ENCODE results near the gene CERS2.

CERS2 gene

DNA sequence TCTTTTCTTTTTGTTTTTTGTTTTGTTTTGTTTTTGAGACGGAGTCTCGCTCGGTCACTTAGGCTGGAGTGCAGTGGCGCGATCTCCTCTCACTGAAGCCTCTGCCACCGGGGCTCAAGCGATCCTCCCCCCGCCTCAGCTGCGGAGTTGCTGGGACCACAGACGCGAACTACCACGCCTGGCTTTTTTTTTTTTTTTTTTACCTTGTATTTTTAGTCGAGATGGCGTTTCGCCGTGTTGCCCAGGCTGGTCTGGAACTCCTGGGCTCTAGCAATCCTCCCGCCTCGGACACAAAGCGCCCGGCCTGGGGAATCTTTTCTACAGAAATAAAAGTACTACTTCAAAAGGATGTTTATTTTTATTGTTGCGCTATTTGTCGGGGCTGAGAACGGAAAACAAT is 49.6 kb downstream of the CERS2 start:
- Histone ChIP-seq H3K9ac (ENCODE audit: low read length) (no peak overlapping the region), H3K36me3 (ENCODE audit: low read length) (peaks cover 18% of the 10 kb centered on the region), H3K27me3 (ENCODE audit: low read length) (no peaks in the 10 kb centered on the region), H2AFZ (ENCODE audit: low read depth, low read length, severe bottlenecking) (no peak overlapping the region), H3K9me3 (ENCODE audit: insufficient read depth, low read length) (no peaks in the 10 kb centered on the region), H4K20me1 (ENCODE audit: low read depth, low read length) (no peaks in the 10 kb centered on the region), H3K4me2 (ENCODE audit: low read depth, low read length, poor library complexity, severe bottlenecking) (no peak overlapping the region), H3K27ac (ENCODE audit: low read depth, low read length) (no peak overlapping the region), H3K9me2 (replicated peaks; ENCODE audit: insufficient read depth, low read length) (no peaks in the 10 kb centered on the region), H3F3A (ENCODE audit: insufficient read depth) (peaks cover 10% of the 10 kb centered on the region), H3K79me2 (ENCODE audit: insufficient read depth, low read length) (peaks cover 22% of the 10 kb centered on the region), H3K4me3 (ENCODE audit: insufficient read depth, low read length, poor library complexity, severe bottlenecking) (no peak overlapping the region)
- TF ChIP-seq, protein P1, sequence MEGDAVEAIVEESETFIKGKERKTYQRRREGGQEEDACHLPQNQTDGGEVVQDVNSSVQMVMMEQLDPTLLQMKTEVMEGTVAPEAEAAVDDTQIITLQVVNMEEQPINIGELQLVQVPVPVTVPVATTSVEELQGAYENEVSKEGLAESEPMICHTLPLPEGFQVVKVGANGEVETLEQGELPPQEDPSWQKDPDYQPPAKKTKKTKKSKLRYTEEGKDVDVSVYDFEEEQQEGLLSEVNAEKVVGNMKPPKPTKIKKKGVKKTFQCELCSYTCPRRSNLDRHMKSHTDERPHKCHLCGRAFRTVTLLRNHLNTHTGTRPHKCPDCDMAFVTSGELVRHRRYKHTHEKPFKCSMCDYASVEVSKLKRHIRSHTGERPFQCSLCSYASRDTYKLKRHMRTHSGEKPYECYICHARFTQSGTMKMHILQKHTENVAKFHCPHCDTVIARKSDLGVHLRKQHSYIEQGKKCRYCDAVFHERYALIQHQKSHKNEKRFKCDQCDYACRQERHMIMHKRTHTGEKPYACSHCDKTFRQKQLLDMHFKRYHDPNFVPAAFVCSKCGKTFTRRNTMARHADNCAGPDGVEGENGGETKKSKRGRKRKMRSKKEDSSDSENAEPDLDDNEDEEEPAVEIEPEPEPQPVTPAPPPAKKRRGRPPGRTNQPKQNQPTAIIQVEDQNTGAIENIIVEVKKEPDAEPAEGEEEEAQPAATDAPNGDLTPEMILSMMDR (IDR thresholded peaks at IDR 0.05; ENCODE audit: insufficient read depth, low read length, poor library complexity, severe bottlenecking) = no peak
- no peak for TF ChIP-seq EZH2phosphoT487 (conservative IDR thresholded peaks at IDR 0.05; ENCODE audit: low read length)

DNA sequence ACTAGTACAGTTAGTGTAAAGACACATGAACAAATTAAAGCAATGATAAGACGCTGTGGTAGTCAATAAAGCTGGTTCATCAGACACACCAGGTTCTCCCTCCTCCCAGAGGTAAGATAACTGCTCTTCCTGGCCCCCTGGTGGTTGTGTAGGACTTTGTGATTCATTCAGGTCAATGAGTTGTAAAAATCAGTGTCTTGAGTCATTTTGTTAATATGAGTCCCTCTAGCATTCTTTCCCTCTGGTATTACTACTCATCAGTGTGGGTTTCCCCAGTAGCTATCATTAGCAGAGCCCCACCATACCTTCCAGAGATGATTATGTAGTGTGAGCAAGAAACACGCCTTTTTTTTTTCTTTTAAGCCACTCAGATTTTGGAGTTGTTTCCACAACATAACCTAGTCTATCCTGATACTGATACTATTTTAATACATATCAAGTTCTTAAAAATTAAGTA is 52.1 kb downstream of the CERS2 start:
- no peak for TF ChIP-seq EZH2phosphoT487 (conservative IDR thresholded peaks at IDR 0.05; ENCODE audit: low read length)
- TF ChIP-seq, protein P1 (IDR thresholded peaks at IDR 0.05; ENCODE audit: insufficient read depth, low read length, poor library complexity, severe bottlenecking) = peak; percentile 71
- Histone ChIP-seq H3K79me2 (ENCODE audit: insufficient read depth, low read length) (peaks cover 13% of the 10 kb centered on the region), H3K9me3 (ENCODE audit: insufficient read depth, low read length) (no peaks in the 10 kb centered on the region), H2AFZ (ENCODE audit: low read depth, low read length, severe bottlenecking) (peak overlapping the region; percentile 79), H4K20me1 (ENCODE audit: low read depth, low read length) (no peaks in the 10 kb centered on the region), H3K9ac (ENCODE audit: low read length) (peak overlapping the region; percentile 1; the same call in 1 of the 2 replicates), H3K4me3 (ENCODE audit: insufficient read depth, low read length, poor library complexity, severe bottlenecking) (no peak overlapping the region), H3K27me3 (ENCODE audit: low read length) (no peaks in the 10 kb centered on the region), H3K4me2 (ENCODE audit: low read depth, low read length, poor library complexity, severe bottlenecking) (peak overlapping the region; percentile 18), H3F3A (ENCODE audit: insufficient read depth) (peaks cover 10% of the 10 kb centered on the region), H3K9me2 (replicated peaks; ENCODE audit: insufficient read depth, low read length) (no peaks in the 10 kb centered on the region), H3K36me3 (ENCODE audit: low read length) (0 out of 2 replicates have a peak, but pooled peaks cover under 1% of the 10 kb centered on the region), H3K27ac (ENCODE audit: low read depth, low read length) (no peak overlapping the region)

DNA sequence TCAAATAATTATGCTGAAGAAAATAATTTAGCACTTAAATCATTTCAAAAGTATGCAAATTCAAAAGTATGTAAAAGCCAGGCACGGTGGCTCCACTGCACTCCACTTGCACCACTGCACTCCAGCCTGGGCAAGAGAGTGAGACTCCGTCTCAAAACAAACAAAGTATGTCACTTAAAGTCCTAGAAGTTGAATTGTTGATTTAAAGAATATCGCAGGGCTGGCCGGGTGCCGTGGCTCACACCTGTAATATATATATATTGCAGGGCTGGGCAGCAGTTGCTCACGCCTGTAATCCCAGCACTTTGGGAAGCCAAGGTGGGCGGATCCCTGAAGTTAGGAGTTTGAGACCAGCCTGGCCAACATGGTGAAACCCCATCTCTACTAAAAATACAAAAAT is 57.2 kb downstream of the CERS2 start:
- H3K79me2 ChIP-seq (ENCODE audit: insufficient read depth, low read length) = no peaks in the 10 kb centered on the region
- no peak overlapping the region for H3K4me3 ChIP-seq (ENCODE audit: insufficient read depth, low read length, poor library complexity, severe bottlenecking)
- H3K27me3 ChIP-seq (ENCODE audit: low read length) = no peaks in the 10 kb centered on the region
- no peaks in the 10 kb centered on the region for H3K36me3 ChIP-seq (ENCODE audit: low read length)
- no peaks in the 10 kb centered on the region for H3K9me2 ChIP-seq (replicated peaks; ENCODE audit: insufficient read depth, low read length)
- no peak overlapping the region for H2AFZ ChIP-seq (ENCODE audit: low read depth, low read length, severe bottlenecking)
- H3F3A ChIP-seq (ENCODE audit: insufficient read depth) = no peaks in the 10 kb centered on the region
- H3K4me2 ChIP-seq (ENCODE audit: low read depth, low read length, poor library complexity, severe bottlenecking) = no peak overlapping the region
- TF ChIP-seq, protein P1 (IDR thresholded peaks at IDR 0.05; ENCODE audit: insufficient read depth, low read length, poor library complexity, severe bottlenecking) = no peak
- no peak for TF ChIP-seq EZH2phosphoT487 (conservative IDR thresholded peaks at IDR 0.05; ENCODE audit: low read length)
- no peak overlapping the region for H3K9ac ChIP-seq (ENCODE audit: low read length)
- H3K27ac ChIP-seq (ENCODE audit: low read depth, low read length) = no peak overlapping the region
- H3K9me3 ChIP-seq (ENCODE audit: insufficient read depth, low read length) = no peaks in the 10 kb centered on the region
- no peaks in the 10 kb centered on the region for H4K20me1 ChIP-seq (ENCODE audit: low read depth, low read length)
